ENCODE measurements around the gene IDUA.

DNA sequence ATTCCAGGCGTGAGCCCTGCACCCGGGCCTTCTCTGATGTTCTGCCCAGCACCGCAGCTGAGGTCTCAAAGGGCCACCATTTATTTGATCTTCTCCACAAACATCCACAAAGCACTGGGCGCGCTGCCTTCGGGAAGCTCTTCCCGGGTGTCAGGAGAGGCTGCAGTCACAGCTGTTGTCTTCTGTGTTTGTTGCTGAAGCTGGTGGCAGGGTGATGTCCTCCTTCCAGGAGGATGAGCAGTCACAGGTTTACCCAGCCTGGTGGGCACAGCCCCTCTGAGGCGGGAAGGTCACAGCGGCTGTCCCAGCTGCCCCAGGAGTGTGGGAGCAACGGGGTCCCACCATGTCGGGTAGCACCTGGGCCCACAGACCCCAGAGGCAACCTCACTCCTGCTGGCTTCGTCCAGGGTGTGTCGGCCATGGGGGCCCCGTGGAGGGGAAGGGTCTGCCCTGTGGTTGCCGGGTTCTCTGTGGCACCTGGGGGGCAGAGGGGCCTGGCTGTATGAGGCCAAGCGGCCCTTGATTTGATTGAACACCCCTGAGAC is 52.2 kb downstream of the IDUA start:
- TF ChIP-seq YY1 (IDR thresholded peaks at IDR 0.05; ENCODE audit: insufficient read depth, insufficient read length) = no peak
- no peak for TF ChIP-seq SUZ12 (IDR thresholded peaks at IDR 0.05; ENCODE audit: extremely low read depth, insufficient read depth, insufficient read length)
- no peak for TF ChIP-seq ZNF274 (IDR thresholded peaks at IDR 0.05; ENCODE audit: low read depth, low read length)

Data from NT2/D1 (cell line).